Smooth muscle cell (in vitro differentiated cells): ENCODE data around the gene INSYN2B. TPM values are rescaled to one million over a fixed set of nuclear protein-coding genes. Genes with fewer than 3 reads are reported as not detected.

Experiments
- DNase-seq: peaks from one replicate; lab custom pipeline; 2025; ENCODE audit not compliant: unreplicated experiment; lab: John Stamatoyannopoulos, UW
- H2AFZ ChIP-seq: fragments of 200-600 bp; sonication (generic); 2 replicates; pipeline ENCODE4 v1.6.0; 2016; ENCODE audit warnings: antibody characterized with exemption, low read depth, mild to moderate bottlenecking
- H3F3A ChIP-seq: fragments of 200-600 bp; sonication (generic); 2 replicates; pipeline ENCODE4 v1.6.0; 2017; ENCODE audit warnings: antibody characterized with exemption, low read depth
- H3K27ac ChIP-seq: fragments of 200-600 bp; sonication (generic); 2 replicates; pipeline ENCODE4 v1.5.1; 2016; ENCODE audit warnings: low read depth, mild to moderate bottlenecking
- H3K27me3 ChIP-seq: fragments of 200-600 bp; sonication (generic); 2 replicates; pipeline ENCODE4 v1.6.1; 2016; ENCODE audit warnings: low read depth, mild to moderate bottlenecking
- H3K36me3 ChIP-seq: fragments of 200-600 bp; sonication (generic); 2 replicates; pipeline ENCODE4 v1.5.1; 2016; ENCODE audit warnings: low read depth
- H3K4me1 ChIP-seq: fragments of 200-600 bp; sonication (generic); 2 replicates; pipeline ENCODE4 v1.5.1; 2016; ENCODE audit warnings: low read depth
- H3K4me2 ChIP-seq: fragments of 200-600 bp; sonication (generic); 2 replicates; pipeline ENCODE4 v1.6.0; 2016; ENCODE audit warnings: mild to moderate bottlenecking
- H3K4me3 ChIP-seq: fragments of 200-600 bp; sonication (generic); 2 replicates; pipeline ENCODE4 v1.5.1; 2016; ENCODE audit warnings: mild to moderate bottlenecking
- H3K79me2 ChIP-seq: fragments of 200-600 bp; sonication (generic); 2 replicates; pipeline ENCODE4 v1.6.0; 2016; ENCODE audit warnings: low read depth, mild to moderate bottlenecking
- H3K9ac ChIP-seq: fragments of 200-600 bp; sonication (generic); 2 replicates; pipeline ENCODE4 v1.6.0; 2016; ENCODE audit warnings: low read depth
- H3K9me3 ChIP-seq: fragments of 200-600 bp; sonication (generic); replicated peaks from 2 replicates; pipeline ENCODE4 v1.5.1; 2016; ENCODE audit warnings: low read depth
- H4K20me1 ChIP-seq: fragments of 200-600 bp; sonication (generic); 2 replicates; pipeline ENCODE4 v1.6.0; 2016; ENCODE audit warnings: low read depth
- WGBS: methylation state at CpG from one replicate; pipeline ENCODE4 v1.1.7; 2016; ENCODE audit warnings: low lambda C conversion rate; 5-methylcytosine and 5-hydroxymethylcytosine counted together
- polyA plus RNA-seq: library from polyadenylated mRNA; unstranded; fragments of >200 nt; fragmentation: Nextera tagmentation; extraction: Ambion mirVana; gene quantifications from 2 replicates; pipeline ENCODE4 v1.2.1, GENCODE V29; 2016
- total RNA-seq: library from RNA; depleted of rRNA; stranded (reverse); fragments of >200 nt; gene quantifications from 2 replicates; pipeline ENCODE4 v1.2.3, GENCODE V29; 2014
- TF ChIP-seq, protein P1 (sequence below): fragments of 200-600 bp; sonication (generic); IDR thresholded peaks from 2 replicates; pipeline ENCODE4 v1.5.1; 2017; ENCODE audit warnings: borderline replicate concordance, mild to moderate bottlenecking, antibody characterized with exemption; ENCODE audit not compliant: insufficient read depth, poor library complexity, severe bottlenecking

The INSYN2B gene
- total and polyA plus RNA-seq, 2 experiments from 2014 or later, result 2.7 to 13.8 TPM

- Histone ChIP-seq H3K4me3 (no peak overlapping the region), H3K4me1 (peaks cover 12% of the 10 kb centered on the region), H3K27me3 (no peaks in the 10 kb centered on the region), H3K9me3 (no peaks in the 10 kb centered on the region), H3K79me2 (no peaks in the 10 kb centered on the region), H3K4me2 (no peak overlapping the region), H4K20me1 (no peaks in the 10 kb centered on the region), H3K36me3 (no peaks in the 10 kb centered on the region), H3K27ac (no peak overlapping the region), H3K9ac (no peak overlapping the region), H3F3A (no peaks in the 10 kb centered on the region), H2AFZ (no peak overlapping the region)
- DNase-seq, result no peak
- TF ChIP-seq, protein P1, sequence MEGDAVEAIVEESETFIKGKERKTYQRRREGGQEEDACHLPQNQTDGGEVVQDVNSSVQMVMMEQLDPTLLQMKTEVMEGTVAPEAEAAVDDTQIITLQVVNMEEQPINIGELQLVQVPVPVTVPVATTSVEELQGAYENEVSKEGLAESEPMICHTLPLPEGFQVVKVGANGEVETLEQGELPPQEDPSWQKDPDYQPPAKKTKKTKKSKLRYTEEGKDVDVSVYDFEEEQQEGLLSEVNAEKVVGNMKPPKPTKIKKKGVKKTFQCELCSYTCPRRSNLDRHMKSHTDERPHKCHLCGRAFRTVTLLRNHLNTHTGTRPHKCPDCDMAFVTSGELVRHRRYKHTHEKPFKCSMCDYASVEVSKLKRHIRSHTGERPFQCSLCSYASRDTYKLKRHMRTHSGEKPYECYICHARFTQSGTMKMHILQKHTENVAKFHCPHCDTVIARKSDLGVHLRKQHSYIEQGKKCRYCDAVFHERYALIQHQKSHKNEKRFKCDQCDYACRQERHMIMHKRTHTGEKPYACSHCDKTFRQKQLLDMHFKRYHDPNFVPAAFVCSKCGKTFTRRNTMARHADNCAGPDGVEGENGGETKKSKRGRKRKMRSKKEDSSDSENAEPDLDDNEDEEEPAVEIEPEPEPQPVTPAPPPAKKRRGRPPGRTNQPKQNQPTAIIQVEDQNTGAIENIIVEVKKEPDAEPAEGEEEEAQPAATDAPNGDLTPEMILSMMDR, result no peak
- WGBS, result 83% methylated on average over 5 of the region's 5 CpGs
These were observed 106.7 kb downstream of the INSYN2B start for GRCh38 chr5:169873642-169874041.

DNA sequence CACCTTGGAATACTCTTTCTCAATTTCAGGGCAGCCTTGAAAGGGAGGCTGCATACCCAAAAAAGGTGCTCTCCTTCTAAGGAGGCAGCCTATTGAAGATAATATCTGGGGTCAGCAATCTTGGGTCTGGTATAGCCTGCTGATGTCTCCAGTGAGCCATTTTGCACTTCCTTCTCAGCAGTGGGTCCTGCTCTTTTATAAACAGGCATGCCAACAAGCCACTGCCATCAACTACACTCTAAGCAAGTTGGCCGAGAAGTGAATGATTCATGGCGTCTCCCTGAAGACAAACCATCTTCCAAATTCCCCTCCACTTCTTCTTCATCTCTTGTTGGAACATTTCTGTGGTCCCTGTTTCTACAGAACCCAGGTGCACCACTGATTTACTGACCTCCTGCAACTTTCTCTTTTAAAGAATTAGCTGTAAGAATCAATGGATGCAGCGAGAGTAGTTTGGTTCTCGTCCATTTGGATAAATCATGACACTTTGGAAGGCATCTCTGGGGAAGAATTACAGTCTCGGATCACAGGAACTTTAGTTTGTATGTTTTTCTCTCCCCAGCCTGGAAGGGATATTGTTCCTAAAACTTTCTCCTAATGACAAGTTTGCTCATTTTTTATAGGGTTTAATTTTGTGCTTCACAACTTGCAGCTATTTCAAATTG, 108.3 kb downstream of the INSYN2B start:
- H3K4me1 ChIP-seq, result peaks cover 12% of the 10 kb centered on the region
- H3F3A ChIP-seq, result no peaks in the 10 kb centered on the region
- no peaks in the 10 kb centered on the region for H3K36me3 ChIP-seq
- no peaks in the 10 kb centered on the region for H3K79me2 ChIP-seq
- H3K9ac ChIP-seq, result no peak overlapping the region
- H3K4me2 ChIP-seq, result no peak overlapping the region
- no peaks in the 10 kb centered on the region for H4K20me1 ChIP-seq
- TF ChIP-seq, protein P1, result no peak
- no peak overlapping the region for H3K27ac ChIP-seq
- no peak for DNase-seq
- whole genome bisulfite sequencing, result 92% methylated on average over 5 of the region's 5 CpGs
- H3K9me3 ChIP-seq, result no peaks in the 10 kb centered on the region
- H2AFZ ChIP-seq, result no peak overlapping the region
- H3K4me3 ChIP-seq, result no peak overlapping the region
- no peaks in the 10 kb centered on the region for H3K27me3 ChIP-seq

DNA sequence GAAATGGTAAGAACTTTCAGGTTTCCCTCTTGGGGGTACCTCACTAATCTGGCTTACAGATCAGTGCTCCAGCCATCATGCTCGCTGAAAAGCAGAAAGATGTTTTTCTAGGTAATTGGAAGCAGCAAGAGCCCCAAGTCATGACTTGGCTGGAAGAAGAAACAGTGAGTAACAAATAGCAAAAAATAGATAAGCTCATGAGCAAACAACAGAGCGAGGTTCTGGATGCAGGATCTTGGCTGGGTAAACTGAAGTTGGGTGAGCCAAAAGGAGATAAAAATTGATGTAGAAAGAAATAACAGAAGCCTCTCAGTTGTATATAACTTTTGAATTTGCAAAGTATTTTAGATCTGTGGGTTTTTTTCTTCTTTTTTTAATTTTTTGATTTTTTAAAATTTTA, 110.1 kb downstream of the INSYN2B start:
- TF ChIP-seq, protein P1, result no peak
- H4K20me1 ChIP-seq, result no peaks in the 10 kb centered on the region

GRCh38 chr5:169869066-169869465, 111.2 kb downstream of the INSYN2B start:
- Histone ChIP-seq H3K27me3 (no peaks in the 10 kb centered on the region), H3K4me1 (peaks cover 5% of the 10 kb centered on the region), H3F3A (no peaks in the 10 kb centered on the region), H4K20me1 (no peaks in the 10 kb centered on the region), H3K9ac (no peak overlapping the region), H3K4me2 (no peak overlapping the region), H2AFZ (no peak overlapping the region), H3K27ac (no peak overlapping the region), H3K36me3 (no peaks in the 10 kb centered on the region), H3K9me3 (no peaks in the 10 kb centered on the region), H3K4me3 (no peak overlapping the region), H3K79me2 (no peaks in the 10 kb centered on the region)
- DNase-seq, result no peak
- TF ChIP-seq, protein P1, result no peak
- 98% methylated on average over 3 of the region's 3 CpGs for WGBS

More for the DNA sequence above, 110.1 kb downstream of the INSYN2B start:
- Histone ChIP-seq H3K9ac (no peak overlapping the region), H3K79me2 (no peaks in the 10 kb centered on the region), H3K9me3 (no peaks in the 10 kb centered on the region), H3K36me3 (no peaks in the 10 kb centered on the region), H2AFZ (no peak overlapping the region), H3F3A (no peaks in the 10 kb centered on the region), H3K4me3 (no peak overlapping the region), H3K4me2 (no peak overlapping the region), H3K27ac (no peak overlapping the region), H3K4me1 (peaks cover 5% of the 10 kb centered on the region), H3K27me3 (no peaks in the 10 kb centered on the region)
- no peak for DNase-seq
- WGBS, result 93% methylated on average over 2 of the region's 2 CpGs
